SK-N-MC (cell line): ENCODE measurements around the gene RTKN2.

Experiments
- DNase-seq: peaks from one replicate; pipeline ENCODE4 v3.0.0-alpha.2; 2011; ENCODE audit warnings: low read depth, low spot score
- H3K27ac ChIP-seq: fragments of 200-600 bp; sonication (generic); 2 replicates; pipeline ENCODE4 v1.5.1; 2016; ENCODE audit warnings: mixed run types
- H3K36me3 ChIP-seq: fragments of 200-600 bp; sonication (generic); 2 replicates; pipeline ENCODE4 v1.6.1; 2017; ENCODE audit warnings: antibody characterized with exemption, low read length, mixed read lengths; ENCODE audit not compliant: insufficient read depth
- H3K4me3 ChIP-seq: fragments of 200-600 bp; sonication (generic); 2 replicates; pipeline ENCODE4 v1.5.1; 2016
- H3K9ac ChIP-seq: fragments of 200-600 bp; sonication (generic); 2 replicates; pipeline ENCODE4 v1.8.0; 2017; ENCODE audit warnings: mixed run types, mixed read lengths; ENCODE audit not compliant: insufficient read length
- H3K9me3 ChIP-seq: fragments of 200-600 bp; sonication (generic); 2 replicates; pipeline ENCODE4 v1.6.1; 2017; ENCODE audit warnings: low read depth, mild to moderate bottlenecking, antibody characterized with exemption, low read length, moderate library complexity, mixed read lengths
- EZH2 ChIP-seq: fragments of 200-600 bp; sonication (generic); IDR thresholded peaks from one replicate; pipeline ENCODE4 v1.6.1; 2017; ENCODE audit warnings: antibody characterized with exemption
- FOXP2 ChIP-seq: optimal IDR thresholded peaks from 2 replicates; pipeline ENCODE3; 2011; ENCODE audit warnings: mild to moderate bottlenecking, moderate library complexity; ENCODE audit not compliant: insufficient read depth; ENCODE audit errors: extremely low read length, control extremely low read depth
- POLR2AphosphoS5 ChIP-seq: IDR thresholded peaks from 2 replicates; pipeline ENCODE4 v1.6.1; 2012; ENCODE audit warnings: mild to moderate bottlenecking, low read depth, low read length, borderline replicate concordance

The RTKN2 gene, protein sequence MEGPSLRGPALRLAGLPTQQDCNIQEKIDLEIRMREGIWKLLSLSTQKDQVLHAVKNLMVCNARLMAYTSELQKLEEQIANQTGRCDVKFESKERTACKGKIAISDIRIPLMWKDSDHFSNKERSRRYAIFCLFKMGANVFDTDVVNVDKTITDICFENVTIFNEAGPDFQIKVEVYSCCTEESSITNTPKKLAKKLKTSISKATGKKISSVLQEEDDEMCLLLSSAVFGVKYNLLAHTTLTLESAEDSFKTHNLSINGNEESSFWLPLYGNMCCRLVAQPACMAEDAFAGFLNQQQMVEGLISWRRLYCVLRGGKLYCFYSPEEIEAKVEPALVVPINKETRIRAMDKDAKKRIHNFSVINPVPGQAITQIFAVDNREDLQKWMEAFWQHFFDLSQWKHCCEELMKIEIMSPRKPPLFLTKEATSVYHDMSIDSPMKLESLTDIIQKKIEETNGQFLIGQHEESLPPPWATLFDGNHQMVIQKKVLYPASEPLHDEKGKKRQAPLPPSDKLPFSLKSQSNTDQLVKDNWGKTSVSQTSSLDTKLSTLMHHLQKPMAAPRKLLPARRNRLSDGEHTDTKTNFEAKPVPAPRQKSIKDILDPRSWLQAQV

GRCh38 chr10:62268399-62269114, at the start of gene RTKN2:
TSS of gene RTKN2 (minus strand) at chr10:62268844. CDS start at chr10:62268610, 234 bp downstream.
- TF ChIP-seq EZH2 (no peak), FOXP2 (no peak), POLR2AphosphoS5 (peak; percentile 60; the same call in 1 of the 2 replicates)
- peak within 1 kb of the TSS; percentile 87 for H3K4me3 ChIP-seq
- H3K9me3 ChIP-seq = no peaks in the 10 kb centered on the region
- DNase-seq = no peak
- H3K9ac ChIP-seq = peak within 1 kb of the TSS; percentile 76
- no peaks in the 10 kb centered on the region for H3K36me3 ChIP-seq
- no peak within 1 kb of the TSS for H3K27ac ChIP-seq

GRCh38 chr10:62317257-62317656, 48.6 kb upstream of the RTKN2 start:
- TF ChIP-seq POLR2AphosphoS5 (no peak), FOXP2 (no peak), EZH2 (no peak)

DNA sequence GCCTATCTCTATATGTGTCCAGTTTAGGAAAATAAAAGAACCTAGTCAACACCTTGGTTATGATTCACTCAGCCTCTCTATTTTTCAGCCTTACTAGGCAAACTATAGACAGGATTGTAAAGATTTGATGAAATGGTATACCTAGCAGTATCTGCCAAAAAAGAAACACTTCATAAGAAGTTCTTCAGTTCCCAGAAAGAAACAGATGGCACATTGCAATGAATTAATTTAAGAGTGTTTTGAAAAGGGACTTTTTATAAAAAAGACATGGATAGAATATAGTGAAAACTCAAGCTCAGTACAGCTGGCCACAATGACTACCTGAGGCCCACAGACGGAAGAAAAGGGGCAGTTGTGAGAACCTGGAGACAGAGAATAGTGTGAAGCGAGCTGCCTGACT, 40.6 kb upstream of the RTKN2 start:
- no peak overlapping the region for H3K27ac ChIP-seq
- H3K36me3 ChIP-seq = no peaks in the 10 kb centered on the region
- no peak overlapping the region for H3K9ac ChIP-seq
- TF ChIP-seq FOXP2 = no peak
- H3K9me3 ChIP-seq = no peaks in the 10 kb centered on the region
- no peak for DNase-seq
- H3K4me3 ChIP-seq = no peak overlapping the region

More at GRCh38 chr10:62317257-62317656, 48.6 kb upstream of the RTKN2 start:
- no peak overlapping the region for H3K27ac ChIP-seq
- no peaks in the 10 kb centered on the region for H3K36me3 ChIP-seq
- no peak overlapping the region for H3K4me3 ChIP-seq
- DNase-seq = no peak
- no peak overlapping the region for H3K9ac ChIP-seq
- H3K9me3 ChIP-seq = no peaks in the 10 kb centered on the region

GRCh38 chr10:62308101-62308500, 39.5 kb upstream of the RTKN2 start:
- Histone ChIP-seq H3K9me3 (no peaks in the 10 kb centered on the region), H3K9ac (no peak overlapping the region), H3K36me3 (no peaks in the 10 kb centered on the region), H3K27ac (no peak overlapping the region), H3K4me3 (no peak overlapping the region)
- TF ChIP-seq POLR2AphosphoS5 (no peak), FOXP2 (no peak), EZH2 (no peak)
- DNase-seq = no peak

- Histone ChIP-seq H3K4me3 (no peak overlapping the region), H3K27ac (no peak overlapping the region), H3K9me3 (no peaks in the 10 kb centered on the region), H3K36me3 (no peaks in the 10 kb centered on the region), H3K9ac (no peak overlapping the region)
- no peak for DNase-seq
- TF ChIP-seq FOXP2 (no peak), POLR2AphosphoS5 (no peak), EZH2 (no peak)
Observed at GRCh38 chr10:62307635-62308034, 39.0 kb upstream of the RTKN2 start.

DNA sequence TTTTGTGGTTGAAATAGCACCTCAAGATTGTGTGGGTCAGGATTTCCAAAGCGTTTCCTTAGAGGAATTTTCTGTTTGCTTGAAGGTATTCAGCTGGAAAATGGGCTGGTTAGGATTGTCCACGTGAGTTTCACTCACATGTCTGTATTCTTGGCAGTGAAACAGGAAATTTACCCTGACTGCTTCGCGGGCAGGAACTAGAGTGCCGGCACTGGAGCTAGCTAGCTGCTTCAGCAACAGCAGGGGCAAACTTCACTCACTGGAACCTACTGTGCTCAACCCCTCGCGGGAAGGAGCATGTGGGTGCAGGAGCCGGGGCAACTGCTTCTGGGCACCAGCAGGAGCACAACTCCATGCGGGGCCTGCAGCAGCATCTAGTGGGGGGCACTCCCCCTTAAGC, 38.0 kb upstream of the RTKN2 start:
- Histone ChIP-seq H3K4me3 (no peak overlapping the region), H3K36me3 (no peaks in the 10 kb centered on the region), H3K9me3 (no peaks in the 10 kb centered on the region), H3K27ac (no peak overlapping the region), H3K9ac (no peak overlapping the region)
- DNase-seq = no peak
- TF ChIP-seq POLR2AphosphoS5 = no peak
- no peak for TF ChIP-seq EZH2
- no peak for TF ChIP-seq FOXP2

- Histone ChIP-seq H3K4me3 (no peak overlapping the region), H3K9ac (no peak overlapping the region), H3K36me3 (no peaks in the 10 kb centered on the region), H3K9me3 (no peaks in the 10 kb centered on the region), H3K27ac (no peak overlapping the region)
- no peak for TF ChIP-seq FOXP2
- no peak for DNase-seq
Observed at GRCh38 chr10:62305813-62306212, 37.2 kb upstream of the RTKN2 start.

DNA sequence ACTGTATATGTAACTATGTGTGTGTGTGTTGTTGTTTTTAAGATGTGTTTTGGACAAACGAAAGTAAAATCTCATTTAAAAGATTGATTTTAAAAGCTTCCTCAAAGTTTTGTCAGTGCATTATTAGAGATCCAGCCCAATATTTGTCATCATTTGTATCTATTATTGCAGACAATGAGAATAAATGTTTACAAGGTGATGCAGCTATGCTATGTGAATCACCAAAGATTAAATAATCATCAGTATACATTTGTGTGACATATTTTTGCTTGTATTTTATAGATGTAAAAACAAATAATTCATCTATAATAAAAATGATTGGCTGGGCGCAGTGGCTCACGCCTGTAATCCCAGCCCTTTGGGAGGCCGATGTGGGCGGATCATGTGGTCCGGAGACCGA, 35.3 kb upstream of the RTKN2 start:
- H3K4me3 ChIP-seq = no peak overlapping the region
- no peaks in the 10 kb centered on the region for H3K9me3 ChIP-seq
- H3K9ac ChIP-seq = no peak overlapping the region
- H3K27ac ChIP-seq = no peak overlapping the region
- no peaks in the 10 kb centered on the region for H3K36me3 ChIP-seq
- DNase-seq = no peak
- no peak for TF ChIP-seq FOXP2
- TF ChIP-seq POLR2AphosphoS5 = no peak
- no peak for TF ChIP-seq EZH2
